ENCODE data around the gene PML. TPM values are rescaled to one million over a fixed set of nuclear protein-coding genes. Genes with fewer than 3 reads are reported as not detected.

PML gene
- total RNA-seq, 1 donor from 2014 or later: 78.9 TPM

GRCh38 chr15:73949496-73949895 is 45.0 kb upstream of the PML start:
- DNase-seq (ENCODE audit: low read depth): no peak
- TF ChIP-seq, protein P1, sequence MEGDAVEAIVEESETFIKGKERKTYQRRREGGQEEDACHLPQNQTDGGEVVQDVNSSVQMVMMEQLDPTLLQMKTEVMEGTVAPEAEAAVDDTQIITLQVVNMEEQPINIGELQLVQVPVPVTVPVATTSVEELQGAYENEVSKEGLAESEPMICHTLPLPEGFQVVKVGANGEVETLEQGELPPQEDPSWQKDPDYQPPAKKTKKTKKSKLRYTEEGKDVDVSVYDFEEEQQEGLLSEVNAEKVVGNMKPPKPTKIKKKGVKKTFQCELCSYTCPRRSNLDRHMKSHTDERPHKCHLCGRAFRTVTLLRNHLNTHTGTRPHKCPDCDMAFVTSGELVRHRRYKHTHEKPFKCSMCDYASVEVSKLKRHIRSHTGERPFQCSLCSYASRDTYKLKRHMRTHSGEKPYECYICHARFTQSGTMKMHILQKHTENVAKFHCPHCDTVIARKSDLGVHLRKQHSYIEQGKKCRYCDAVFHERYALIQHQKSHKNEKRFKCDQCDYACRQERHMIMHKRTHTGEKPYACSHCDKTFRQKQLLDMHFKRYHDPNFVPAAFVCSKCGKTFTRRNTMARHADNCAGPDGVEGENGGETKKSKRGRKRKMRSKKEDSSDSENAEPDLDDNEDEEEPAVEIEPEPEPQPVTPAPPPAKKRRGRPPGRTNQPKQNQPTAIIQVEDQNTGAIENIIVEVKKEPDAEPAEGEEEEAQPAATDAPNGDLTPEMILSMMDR (conservative IDR thresholded peaks at IDR 0.05; ENCODE audit: low read depth, low read length): no peak
- H3K4me3 ChIP-seq (ENCODE audit: low read depth, low read length): no peak overlapping the region

GRCh38 chr15:73950479-73950830 is 44.1 kb upstream of the PML start:
- DNase-seq (ENCODE audit: low read depth): no peak
- no peak overlapping the region for H3K4me3 ChIP-seq (ENCODE audit: low read depth, low read length)
- TF ChIP-seq, protein P1 (conservative IDR thresholded peaks at IDR 0.05; ENCODE audit: low read depth, low read length): no peak

DNA sequence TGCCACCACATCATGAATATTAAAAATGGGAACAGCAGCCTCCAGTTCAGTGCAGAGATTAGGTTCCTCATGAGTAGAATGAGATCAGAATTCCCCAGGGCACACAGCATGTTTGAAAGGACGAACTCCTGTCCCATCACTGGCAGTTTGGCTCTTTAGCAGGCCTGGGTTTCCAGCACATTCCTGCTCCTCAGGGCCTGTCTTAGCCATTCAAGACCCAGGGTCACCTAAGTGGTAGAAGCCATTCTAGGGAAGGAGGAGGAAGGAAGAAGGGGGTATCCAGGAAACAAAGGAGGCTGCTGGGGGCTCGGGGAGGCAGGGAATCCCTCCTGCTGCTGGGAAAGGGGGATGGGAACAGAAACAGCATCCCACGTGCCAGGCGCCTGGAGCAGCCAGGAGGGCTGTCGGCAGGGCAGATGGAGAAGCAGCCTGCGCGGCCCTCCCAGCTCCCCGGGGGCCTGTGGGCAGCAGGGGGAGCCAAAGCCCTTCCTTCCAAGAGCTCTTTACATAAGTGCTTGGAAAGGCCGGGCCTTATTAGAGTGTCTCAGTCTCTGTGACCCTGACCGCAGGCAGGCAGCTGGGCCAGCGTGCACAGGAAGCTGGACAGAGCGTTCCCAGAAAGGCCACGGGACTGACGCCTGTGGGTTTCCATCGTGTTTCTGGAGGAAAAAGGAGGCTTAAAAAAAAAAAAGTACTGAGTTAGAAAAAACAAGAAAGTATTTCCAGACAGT is 43.5 kb upstream of the PML start:
- no peak overlapping the region for H3K4me3 ChIP-seq (ENCODE audit: low read depth, low read length)
- TF ChIP-seq, protein P1 (conservative IDR thresholded peaks at IDR 0.05; ENCODE audit: low read depth, low read length): peak; percentile 86
- no peak for DNase-seq (ENCODE audit: low read depth)

DNA sequence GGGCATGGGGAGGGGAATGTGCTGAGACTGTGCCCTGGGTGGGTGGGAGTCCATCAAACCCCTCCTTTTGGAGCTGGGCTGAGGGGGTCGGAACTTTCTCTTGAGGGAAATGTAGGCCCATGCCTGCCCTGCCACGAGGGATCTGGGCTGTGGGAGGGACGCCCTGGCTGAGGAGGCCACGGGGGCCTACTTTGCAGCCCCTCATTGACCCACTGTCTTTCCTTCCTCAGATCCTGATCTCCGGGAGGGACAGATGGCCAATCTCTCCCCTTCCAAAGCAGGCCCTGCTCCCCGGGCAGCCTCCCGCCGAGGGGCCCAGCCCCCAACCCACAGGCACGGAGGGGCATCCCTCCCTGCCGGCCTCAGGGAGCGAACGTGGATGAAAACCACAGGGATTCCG is 42.9 kb upstream of the PML start:
- TF ChIP-seq, protein P1 (conservative IDR thresholded peaks at IDR 0.05; ENCODE audit: low read depth, low read length): no peak
- DNase-seq (ENCODE audit: low read depth): no peak
- H3K4me3 ChIP-seq (ENCODE audit: low read depth, low read length): no peak overlapping the region

DNA sequence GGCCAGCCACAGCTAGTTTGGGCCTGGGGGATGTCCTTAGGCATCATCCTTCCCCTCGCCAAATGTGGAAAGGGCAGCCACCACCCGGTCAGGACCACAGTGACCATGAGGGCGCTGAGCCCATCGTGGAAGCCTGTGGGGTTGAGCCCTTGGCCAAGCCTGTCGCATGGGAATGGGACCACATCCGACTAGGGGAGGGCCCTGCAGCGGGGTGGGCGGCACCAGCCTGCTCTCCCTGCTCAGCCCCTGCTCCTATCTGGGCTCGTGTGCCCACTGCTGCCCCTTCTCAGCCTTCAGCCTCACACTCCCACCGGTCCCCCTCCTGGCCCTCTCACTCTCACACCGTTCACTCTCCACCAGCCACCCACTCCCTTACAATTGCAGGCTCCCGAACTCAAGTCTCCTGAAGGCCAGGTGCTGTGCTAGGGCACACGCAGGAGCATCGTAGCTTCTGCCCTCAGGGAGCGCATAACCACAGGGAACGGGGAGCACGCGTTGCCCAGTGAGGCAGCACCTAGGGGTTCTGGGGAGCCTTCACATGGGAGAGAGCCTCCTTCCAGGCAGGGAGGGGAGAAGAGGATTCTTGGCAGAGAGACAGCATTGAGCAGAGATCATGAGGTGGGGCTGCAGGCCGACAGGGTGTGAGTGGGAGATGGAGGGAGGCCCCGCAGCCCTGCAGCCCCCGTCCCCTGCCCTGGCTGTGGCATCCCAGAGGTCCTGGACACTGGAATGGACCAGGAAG is 42.2 kb upstream of the PML start:
- TF ChIP-seq, protein P1 (conservative IDR thresholded peaks at IDR 0.05; ENCODE audit: low read depth, low read length): no peak
- DNase-seq (ENCODE audit: low read depth): no peak
- H3K4me3 ChIP-seq (ENCODE audit: low read depth, low read length): no peak overlapping the region

- H3K4me3 ChIP-seq (ENCODE audit: low read depth, low read length): no peak overlapping the region
- no peak for DNase-seq (ENCODE audit: low read depth)
- TF ChIP-seq, protein P1 (conservative IDR thresholded peaks at IDR 0.05; ENCODE audit: low read depth, low read length): no peak
Measured at GRCh38 chr15:73952913-73953750, 41.4 kb upstream of the PML start.

Measured in epithelial cell of proximal tubule (primary cell).